Upper lobe of left lung (tissue), 4 donors: ENCODE measurements around the gene KRT85.

ENCODE experiments used
- POLR2A ChIP-seq, 4 donors: fragments of 450-650 bp; IDR thresholded peaks; one replicate each; pipeline ENCODE4 v1.5.1; 2016 to 2017; ENCODE audit warnings: antibody characterized with exemption in 4 of 4, mild to moderate bottlenecking in 2 of 4
- TF ChIP-seq, protein P1 (sequence below), 6 experiments: fragments of 450-650 bp in 4 of 6; fragments of 200-600 bp in 2 of 6; sonication (generic) in 2 of 6; IDR thresholded peaks; one replicate each; pipeline ENCODE4 v1.5.1; 2016 to 2019; ENCODE audit warnings: antibody characterized with exemption in 6 of 6

DNA sequence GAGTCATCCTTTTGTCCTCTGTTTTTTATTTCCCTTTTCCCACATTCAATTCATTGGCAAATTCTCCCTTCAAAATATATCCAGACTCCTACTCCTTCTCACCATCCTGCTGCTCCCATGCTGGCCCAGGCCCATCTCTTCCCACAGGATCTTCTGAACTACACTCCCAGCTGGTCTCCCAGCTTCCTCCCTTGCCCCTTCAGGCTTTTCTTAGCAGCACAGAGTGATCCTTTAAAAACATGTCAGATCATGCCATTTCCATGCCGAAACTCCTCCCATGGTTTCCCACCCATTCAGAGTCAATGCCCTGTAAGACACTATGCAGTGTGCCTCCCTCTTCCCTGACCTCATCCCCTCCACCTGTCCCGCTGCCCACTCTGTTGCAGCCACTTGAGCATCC, 20.6 kb upstream of the KRT85 start:
- TF ChIP-seq, protein P1, sequence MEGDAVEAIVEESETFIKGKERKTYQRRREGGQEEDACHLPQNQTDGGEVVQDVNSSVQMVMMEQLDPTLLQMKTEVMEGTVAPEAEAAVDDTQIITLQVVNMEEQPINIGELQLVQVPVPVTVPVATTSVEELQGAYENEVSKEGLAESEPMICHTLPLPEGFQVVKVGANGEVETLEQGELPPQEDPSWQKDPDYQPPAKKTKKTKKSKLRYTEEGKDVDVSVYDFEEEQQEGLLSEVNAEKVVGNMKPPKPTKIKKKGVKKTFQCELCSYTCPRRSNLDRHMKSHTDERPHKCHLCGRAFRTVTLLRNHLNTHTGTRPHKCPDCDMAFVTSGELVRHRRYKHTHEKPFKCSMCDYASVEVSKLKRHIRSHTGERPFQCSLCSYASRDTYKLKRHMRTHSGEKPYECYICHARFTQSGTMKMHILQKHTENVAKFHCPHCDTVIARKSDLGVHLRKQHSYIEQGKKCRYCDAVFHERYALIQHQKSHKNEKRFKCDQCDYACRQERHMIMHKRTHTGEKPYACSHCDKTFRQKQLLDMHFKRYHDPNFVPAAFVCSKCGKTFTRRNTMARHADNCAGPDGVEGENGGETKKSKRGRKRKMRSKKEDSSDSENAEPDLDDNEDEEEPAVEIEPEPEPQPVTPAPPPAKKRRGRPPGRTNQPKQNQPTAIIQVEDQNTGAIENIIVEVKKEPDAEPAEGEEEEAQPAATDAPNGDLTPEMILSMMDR (IDR thresholded peaks at IDR 0.05), result no peak
- no peak for TF ChIP-seq POLR2A (IDR thresholded peaks at IDR 0.05)
